HL-60 (cell line): ENCODE results near the gene SCYL1.
"Not testable (repeated sequence)": the region's sequence is repeated elsewhere in the genome, so short reads cannot be mapped to it uniquely, and the experiment has no call there.

ENCODE experiments used
- CTCF ChIP-seq: IDR thresholded peaks from one replicate; pipeline ENCODE4 v1.5.1; 2011; ENCODE audit warnings: low read length, control low read depth, inconsistent platforms; ENCODE audit not compliant: insufficient read depth
- POLR2AphosphoS5 ChIP-seq: IDR thresholded peaks from 2 replicates; pipeline ENCODE4 v1.6.1; 2012; ENCODE audit warnings: low read depth
- SPI1 ChIP-seq: IDR thresholded peaks from 2 replicates; pipeline ENCODE4 v1.6.1; 2012; ENCODE audit warnings: low read depth, mild to moderate bottlenecking, borderline replicate concordance
- TF ChIP-seq, protein P1 (sequence below): IDR thresholded peaks from 2 replicates; pipeline ENCODE4 v1.6.1; 2012; ENCODE audit warnings: low read depth; ENCODE audit not compliant: insufficient replicate concordance

- TF ChIP-seq CTCF, POLR2AphosphoS5, SPI1: not testable (repeated sequence)
- TF ChIP-seq, protein P1, sequence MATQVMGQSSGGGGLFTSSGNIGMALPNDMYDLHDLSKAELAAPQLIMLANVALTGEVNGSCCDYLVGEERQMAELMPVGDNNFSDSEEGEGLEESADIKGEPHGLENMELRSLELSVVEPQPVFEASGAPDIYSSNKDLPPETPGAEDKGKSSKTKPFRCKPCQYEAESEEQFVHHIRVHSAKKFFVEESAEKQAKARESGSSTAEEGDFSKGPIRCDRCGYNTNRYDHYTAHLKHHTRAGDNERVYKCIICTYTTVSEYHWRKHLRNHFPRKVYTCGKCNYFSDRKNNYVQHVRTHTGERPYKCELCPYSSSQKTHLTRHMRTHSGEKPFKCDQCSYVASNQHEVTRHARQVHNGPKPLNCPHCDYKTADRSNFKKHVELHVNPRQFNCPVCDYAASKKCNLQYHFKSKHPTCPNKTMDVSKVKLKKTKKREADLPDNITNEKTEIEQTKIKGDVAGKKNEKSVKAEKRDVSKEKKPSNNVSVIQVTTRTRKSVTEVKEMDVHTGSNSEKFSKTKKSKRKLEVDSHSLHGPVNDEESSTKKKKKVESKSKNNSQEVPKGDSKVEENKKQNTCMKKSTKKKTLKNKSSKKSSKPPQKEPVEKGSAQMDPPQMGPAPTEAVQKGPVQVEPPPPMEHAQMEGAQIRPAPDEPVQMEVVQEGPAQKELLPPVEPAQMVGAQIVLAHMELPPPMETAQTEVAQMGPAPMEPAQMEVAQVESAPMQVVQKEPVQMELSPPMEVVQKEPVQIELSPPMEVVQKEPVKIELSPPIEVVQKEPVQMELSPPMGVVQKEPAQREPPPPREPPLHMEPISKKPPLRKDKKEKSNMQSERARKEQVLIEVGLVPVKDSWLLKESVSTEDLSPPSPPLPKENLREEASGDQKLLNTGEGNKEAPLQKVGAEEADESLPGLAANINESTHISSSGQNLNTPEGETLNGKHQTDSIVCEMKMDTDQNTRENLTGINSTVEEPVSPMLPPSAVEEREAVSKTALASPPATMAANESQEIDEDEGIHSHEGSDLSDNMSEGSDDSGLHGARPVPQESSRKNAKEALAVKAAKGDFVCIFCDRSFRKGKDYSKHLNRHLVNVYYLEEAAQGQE, result not testable (repeated sequence)
Measured at GRCh38 chr11:65521777-65522521, 2.9 kb upstream of the SCYL1 start.
